Mesothelial cell of epicardium (in vitro differentiated cells): ENCODE results near the gene POLA1. TPM values are rescaled to one million over a fixed set of nuclear protein-coding genes. Genes with fewer than 3 reads are reported as not detected.

ENCODE experiments used
- DNase-seq, 2 experiments: peaks; one replicate each; pipeline ENCODE4 v3.0.0; 2021; ENCODE audit warnings: low spot score in 2 of 2; ENCODE audit not compliant: unreplicated experiment in 2 of 2
- H3K27ac Mint-ChIP-seq: 2 replicates; pipeline ENCODE4 v1.8.0; 2021; ENCODE audit warnings: mixed read lengths
- H3K27me3 Mint-ChIP-seq: 2 replicates; pipeline ENCODE4 v1.8.0; 2021; ENCODE audit warnings: low read depth, mixed read lengths
- H3K36me3 Mint-ChIP-seq: 2 replicates; pipeline ENCODE4 v1.8.0; 2021; ENCODE audit warnings: mixed read lengths
- H3K4me1 Mint-ChIP-seq: 2 replicates; pipeline ENCODE4 v1.8.0; 2021; ENCODE audit warnings: mixed read lengths
- H3K4me3 Mint-ChIP-seq: 2 replicates; pipeline ENCODE4 v1.8.0; 2021; ENCODE audit warnings: mild to moderate bottlenecking, moderate library complexity, mixed read lengths
- H3K9me3 Mint-ChIP-seq: 2 replicates; pipeline ENCODE4 v1.8.0; 2021; ENCODE audit warnings: mixed read lengths
- total RNA-seq: library from RNA; stranded (reverse); gene quantifications from 3 replicates; pipeline ENCODE4 v1.2.1, GENCODE V29; 2021
- TF ChIP-seq, protein P1 (sequence below): fragments of 200-600 bp; sonication (generic); IDR thresholded peaks from one replicate; pipeline ENCODE4 v1.5.0; 2021; ENCODE audit warnings: antibody characterized with exemption; ENCODE audit not compliant: unreplicated experiment

POLA1 gene
- total RNA-seq, 1 donor from 2014 or later, result 30.4 TPM

DNA sequence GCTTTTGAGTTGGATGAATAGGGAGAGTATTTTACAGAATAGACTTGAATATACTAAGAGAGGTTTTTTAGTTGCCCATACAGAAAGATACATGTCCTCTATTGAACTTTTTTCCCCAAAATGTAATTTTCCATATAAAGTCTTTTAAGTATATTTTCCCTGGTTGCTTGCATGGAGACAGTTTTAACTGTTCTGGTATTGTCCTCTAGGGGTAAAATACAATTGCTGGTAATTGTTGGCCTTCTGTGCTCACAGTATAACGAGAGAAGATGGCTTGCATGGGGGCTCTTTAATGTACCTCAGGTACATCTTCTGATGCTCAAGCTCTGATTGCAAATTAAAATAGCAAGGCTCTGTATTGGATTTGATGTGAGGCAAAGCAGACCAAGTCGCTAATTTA, 186.0 kb downstream of the POLA1 start:
- no peaks in the 10 kb centered on the region for H3K9me3 Mint-ChIP-seq
- peaks cover 13% of the 10 kb centered on the region for H3K4me1 Mint-ChIP-seq
- DNase-seq, result no peak
- no peaks in the 10 kb centered on the region for H3K27me3 Mint-ChIP-seq
- TF ChIP-seq, protein P1, sequence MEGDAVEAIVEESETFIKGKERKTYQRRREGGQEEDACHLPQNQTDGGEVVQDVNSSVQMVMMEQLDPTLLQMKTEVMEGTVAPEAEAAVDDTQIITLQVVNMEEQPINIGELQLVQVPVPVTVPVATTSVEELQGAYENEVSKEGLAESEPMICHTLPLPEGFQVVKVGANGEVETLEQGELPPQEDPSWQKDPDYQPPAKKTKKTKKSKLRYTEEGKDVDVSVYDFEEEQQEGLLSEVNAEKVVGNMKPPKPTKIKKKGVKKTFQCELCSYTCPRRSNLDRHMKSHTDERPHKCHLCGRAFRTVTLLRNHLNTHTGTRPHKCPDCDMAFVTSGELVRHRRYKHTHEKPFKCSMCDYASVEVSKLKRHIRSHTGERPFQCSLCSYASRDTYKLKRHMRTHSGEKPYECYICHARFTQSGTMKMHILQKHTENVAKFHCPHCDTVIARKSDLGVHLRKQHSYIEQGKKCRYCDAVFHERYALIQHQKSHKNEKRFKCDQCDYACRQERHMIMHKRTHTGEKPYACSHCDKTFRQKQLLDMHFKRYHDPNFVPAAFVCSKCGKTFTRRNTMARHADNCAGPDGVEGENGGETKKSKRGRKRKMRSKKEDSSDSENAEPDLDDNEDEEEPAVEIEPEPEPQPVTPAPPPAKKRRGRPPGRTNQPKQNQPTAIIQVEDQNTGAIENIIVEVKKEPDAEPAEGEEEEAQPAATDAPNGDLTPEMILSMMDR, result no peak
- no peaks in the 10 kb centered on the region for H3K36me3 Mint-ChIP-seq
- H3K27ac Mint-ChIP-seq, result no peak overlapping the region
- no peak overlapping the region for H3K4me3 Mint-ChIP-seq

DNA sequence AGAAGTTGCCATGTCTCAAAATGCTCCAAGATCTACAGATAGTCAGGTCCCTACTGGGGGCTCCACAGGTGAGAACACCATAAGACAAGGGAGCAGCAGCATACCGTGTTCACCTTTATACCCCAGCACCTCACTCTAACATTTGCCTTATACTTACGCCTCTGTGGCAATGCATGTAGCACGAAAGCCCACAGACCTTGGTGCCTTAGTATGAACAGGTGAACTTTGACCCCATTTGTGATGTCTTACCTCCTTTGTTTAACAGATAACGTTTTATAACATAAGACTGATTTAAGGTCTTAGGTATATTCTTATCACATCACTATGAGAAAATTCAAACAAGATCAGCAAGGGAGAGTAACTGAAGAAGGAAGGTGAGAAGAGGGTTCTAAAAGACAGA, 193.2 kb downstream of the POLA1 start:
- TF ChIP-seq, protein P1, result no peak
- DNase-seq, result no peak
- Mint-ChIP-seq H3K4me3 (no peak overlapping the region), H3K27me3 (no peaks in the 10 kb centered on the region), H3K4me1 (no peaks in the 10 kb centered on the region), H3K9me3 (no peaks in the 10 kb centered on the region), H3K36me3 (peaks cover 21% of the 10 kb centered on the region), H3K27ac (no peak overlapping the region)

DNA sequence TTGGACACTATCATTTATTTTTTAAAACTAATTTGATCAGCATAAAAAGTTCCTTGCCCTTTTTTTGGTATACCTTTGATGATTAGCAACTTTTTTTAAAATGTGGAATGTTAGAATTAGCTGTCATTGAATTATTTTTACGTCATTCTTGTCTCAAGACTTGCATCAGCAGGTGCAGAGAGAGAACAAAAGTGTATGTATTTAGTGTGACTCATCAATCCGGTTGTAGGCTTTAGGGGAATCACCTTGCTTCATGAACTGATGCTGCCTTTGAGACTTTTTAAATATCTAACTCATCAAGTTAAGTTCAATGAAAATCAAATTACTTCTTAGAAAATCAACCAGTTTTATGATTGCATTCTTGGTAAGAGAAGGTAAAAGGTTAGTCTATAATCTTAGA, 197.0 kb downstream of the POLA1 start:
- TF ChIP-seq, protein P1, result no peak
- no peak for DNase-seq
- H3K27ac Mint-ChIP-seq, result no peak overlapping the region
- peaks cover 14% of the 10 kb centered on the region for H3K9me3 Mint-ChIP-seq
- H3K4me3 Mint-ChIP-seq, result no peak overlapping the region
- H3K27me3 Mint-ChIP-seq, result no peaks in the 10 kb centered on the region
- H3K4me1 Mint-ChIP-seq, result no peaks in the 10 kb centered on the region
- H3K36me3 Mint-ChIP-seq, result peaks cover 40% of the 10 kb centered on the region

DNA sequence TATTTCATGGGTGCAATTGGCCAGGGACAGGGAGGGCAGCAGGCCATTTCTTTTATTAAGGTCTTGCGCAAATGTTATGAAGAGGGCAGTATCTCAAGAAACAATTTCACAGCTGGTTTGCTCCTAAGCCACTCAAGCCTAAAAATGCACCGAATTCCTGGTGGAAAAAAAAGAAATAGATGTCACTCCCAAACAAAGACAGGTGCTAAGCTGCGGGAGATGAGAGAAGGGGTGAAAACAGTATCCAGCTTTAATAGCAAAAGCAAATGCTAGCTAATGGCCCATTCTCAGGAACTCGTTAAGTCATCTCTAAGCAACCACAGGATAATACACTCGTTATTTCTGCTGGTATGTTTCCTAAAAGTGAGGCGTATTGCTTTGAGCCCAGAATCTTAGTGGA, 205.7 kb downstream of the POLA1 start:
- H3K36me3 Mint-ChIP-seq, result peaks cover 8% of the 10 kb centered on the region
- H3K9me3 Mint-ChIP-seq, result no peaks in the 10 kb centered on the region
- no peaks in the 10 kb centered on the region for H3K27me3 Mint-ChIP-seq
- H3K4me1 Mint-ChIP-seq, result no peaks in the 10 kb centered on the region
- TF ChIP-seq, protein P1, result no peak
- no peak for DNase-seq
- H3K27ac Mint-ChIP-seq, result no peak overlapping the region
- H3K4me3 Mint-ChIP-seq, result no peak overlapping the region

DNA sequence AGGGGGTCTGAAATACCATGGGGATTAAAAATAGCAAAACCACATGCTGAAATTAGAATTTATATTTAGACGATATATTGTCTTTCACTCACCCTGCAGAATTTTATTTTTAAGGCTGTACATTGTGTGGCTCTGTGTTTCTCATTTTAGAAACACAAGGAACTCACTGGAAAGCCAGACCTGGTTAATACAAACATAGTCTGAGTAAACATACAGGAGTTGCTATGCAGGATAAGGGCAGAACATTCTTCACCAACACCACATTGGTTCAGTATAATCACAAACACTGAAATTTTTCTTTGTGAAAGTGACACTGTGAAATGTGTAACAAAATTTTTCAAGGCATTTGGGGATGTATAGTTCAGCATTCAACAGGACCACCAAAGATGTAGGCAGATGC, 206.5 kb downstream of the POLA1 start:
- no peak for DNase-seq
- TF ChIP-seq, protein P1, result no peak
- Mint-ChIP-seq H3K27ac (no peak overlapping the region), H3K4me3 (no peak overlapping the region), H3K27me3 (no peaks in the 10 kb centered on the region), H3K4me1 (no peaks in the 10 kb centered on the region), H3K9me3 (no peaks in the 10 kb centered on the region), H3K36me3 (peaks cover 11% of the 10 kb centered on the region)

DNA sequence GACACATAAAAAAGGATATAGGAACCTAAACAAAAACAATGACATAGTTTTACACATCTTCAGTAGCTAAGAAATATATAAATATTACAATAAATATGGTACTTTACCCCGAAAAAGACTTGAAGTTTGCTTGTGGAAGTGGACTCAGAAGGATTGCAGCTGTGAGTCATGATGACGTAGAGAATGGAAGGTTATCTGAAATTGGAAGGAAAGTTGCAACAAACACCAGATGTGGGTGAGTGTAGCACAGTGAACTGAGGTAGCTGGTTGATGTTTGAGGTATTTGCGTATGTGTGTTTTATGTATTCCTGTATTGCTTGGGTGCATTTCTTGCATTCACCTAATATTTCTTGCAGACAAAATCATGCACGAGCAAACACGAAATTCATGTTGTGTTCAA, 209.1 kb downstream of the POLA1 start:
- Mint-ChIP-seq H3K27me3 (no peaks in the 10 kb centered on the region), H3K27ac (no peak overlapping the region), H3K36me3 (peaks cover 16% of the 10 kb centered on the region), H3K4me1 (no peaks in the 10 kb centered on the region), H3K9me3 (no peaks in the 10 kb centered on the region), H3K4me3 (no peak overlapping the region)
- DNase-seq, result no peak
- TF ChIP-seq, protein P1, result no peak
